Eye (tissue), 1 donor: ENCODE data around the gene KCNMB2.
"Not testable (repeated sequence)": the region's sequence is repeated elsewhere in the genome, so short reads cannot be mapped to it uniquely, and the experiment has no call there.

Experiments used
- DNase-seq: peaks from one replicate; pipeline ENCODE4 v3.0.0-alpha.2; 2015

KCNMB2 gene

DNA sequence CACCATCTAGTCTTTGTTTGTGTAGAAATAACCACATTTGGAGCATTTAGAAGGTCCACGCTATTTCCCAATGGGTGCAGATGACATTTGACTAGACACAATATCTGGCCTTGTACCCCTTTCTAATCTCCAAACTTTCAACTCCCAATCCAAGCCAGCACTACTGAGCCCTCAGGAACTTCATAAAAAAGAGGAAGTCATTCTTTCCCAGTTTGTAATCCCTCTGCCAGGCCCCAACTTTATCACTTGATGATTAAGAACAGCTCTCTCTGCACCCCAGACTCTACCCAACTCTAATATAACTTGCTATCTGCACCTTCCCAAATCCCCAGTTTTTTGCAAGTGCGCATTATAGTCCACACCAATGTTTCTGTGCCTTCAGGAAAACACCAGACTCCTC lies 170.2 kb downstream of the KCNMB2 start:
- DNase-seq = no peak

DNA sequence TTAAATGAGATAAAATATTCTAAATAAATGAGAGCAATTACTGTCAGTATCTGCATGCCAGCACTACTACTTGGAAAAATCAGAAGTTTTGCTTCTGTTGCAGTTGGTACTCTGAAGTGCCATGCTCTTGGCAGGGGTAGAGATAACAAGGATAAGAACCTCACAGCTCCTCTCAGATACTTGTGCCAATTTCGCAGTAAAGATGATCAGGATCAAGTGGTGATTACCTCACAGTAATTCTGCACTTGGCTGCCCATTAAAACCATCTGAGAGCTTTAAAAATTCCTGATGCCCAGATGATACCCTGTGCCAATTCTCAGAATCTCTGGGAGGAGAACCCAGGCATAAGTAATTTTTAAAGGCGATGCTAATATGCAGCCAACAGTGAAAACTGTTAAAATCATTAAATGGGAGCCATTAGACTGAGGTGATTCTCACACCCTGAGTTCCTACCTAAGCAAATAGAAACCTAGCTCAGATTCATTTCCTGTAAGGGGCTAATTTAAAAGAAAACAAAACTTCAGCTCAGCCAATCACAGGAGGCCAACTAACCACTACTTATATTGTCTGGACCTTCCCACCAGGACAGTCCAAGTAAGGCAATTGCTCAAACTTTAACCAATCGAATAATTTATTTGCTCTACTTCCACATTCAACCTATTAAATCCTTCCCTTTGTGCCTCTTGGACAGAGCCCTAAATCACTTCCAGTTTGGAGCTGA lies 171.2 kb downstream of the KCNMB2 start:
- no peak for DNase-seq

DNA sequence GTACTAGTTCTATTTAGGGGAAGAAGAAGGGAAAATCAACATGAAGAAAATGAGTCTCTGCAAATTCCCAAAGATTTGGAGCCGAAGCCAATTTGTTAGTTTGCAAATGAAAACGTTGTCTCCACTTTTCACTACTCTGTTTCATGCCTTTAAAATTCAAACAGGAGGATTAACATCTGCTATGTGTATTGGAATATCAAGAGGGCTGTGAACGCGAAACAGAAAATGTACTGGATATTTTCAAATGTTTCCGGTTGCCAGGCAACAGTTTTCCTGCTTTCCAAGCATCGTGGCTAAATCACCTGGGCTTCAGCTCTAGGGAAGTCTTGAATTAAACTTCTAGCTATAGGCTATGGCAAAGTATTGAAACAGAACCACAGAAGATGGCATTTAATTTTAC lies 172.8 kb downstream of the KCNMB2 start:
- DNase-seq = peak; percentile 49

DNA sequence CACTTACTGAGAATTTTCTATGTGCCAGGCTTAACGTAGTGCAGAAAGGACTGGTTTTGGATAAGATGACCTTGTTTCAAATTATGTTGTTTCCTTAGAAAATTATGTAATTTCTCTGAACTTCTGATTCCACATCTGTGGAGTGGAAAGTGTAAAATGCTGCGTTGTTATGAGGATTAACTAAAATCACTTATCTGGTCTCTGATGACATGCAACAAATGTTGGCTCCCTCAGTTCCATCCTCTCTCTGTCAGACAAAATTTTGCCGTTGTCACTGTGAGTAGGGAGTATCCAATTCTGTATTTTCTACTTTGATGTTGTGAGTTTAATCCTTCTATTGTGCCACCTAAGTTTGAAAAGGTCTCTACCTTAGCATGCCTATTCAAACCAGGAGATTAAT lies 175.5 kb downstream of the KCNMB2 start:
- no peak for DNase-seq

DNA sequence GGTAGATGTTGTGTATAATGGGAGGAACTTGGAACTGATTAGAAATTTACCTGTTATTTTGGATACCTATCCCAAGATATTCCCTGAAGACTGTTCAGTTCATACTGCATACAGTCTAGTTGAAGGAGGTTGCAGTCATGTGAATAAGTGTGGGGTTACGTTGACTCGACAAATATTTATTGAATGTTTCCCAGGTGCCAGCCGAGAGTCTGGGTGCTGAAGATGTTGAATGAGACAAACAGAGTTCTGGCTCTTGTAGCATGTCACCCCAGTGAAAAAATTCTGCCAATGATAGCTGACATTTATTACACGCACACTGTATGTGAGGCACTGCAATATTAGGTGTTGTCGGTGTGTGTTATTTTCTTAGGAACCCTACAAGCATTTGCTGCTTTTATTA lies 176.0 kb downstream of the KCNMB2 start:
- DNase-seq = no peak

DNA sequence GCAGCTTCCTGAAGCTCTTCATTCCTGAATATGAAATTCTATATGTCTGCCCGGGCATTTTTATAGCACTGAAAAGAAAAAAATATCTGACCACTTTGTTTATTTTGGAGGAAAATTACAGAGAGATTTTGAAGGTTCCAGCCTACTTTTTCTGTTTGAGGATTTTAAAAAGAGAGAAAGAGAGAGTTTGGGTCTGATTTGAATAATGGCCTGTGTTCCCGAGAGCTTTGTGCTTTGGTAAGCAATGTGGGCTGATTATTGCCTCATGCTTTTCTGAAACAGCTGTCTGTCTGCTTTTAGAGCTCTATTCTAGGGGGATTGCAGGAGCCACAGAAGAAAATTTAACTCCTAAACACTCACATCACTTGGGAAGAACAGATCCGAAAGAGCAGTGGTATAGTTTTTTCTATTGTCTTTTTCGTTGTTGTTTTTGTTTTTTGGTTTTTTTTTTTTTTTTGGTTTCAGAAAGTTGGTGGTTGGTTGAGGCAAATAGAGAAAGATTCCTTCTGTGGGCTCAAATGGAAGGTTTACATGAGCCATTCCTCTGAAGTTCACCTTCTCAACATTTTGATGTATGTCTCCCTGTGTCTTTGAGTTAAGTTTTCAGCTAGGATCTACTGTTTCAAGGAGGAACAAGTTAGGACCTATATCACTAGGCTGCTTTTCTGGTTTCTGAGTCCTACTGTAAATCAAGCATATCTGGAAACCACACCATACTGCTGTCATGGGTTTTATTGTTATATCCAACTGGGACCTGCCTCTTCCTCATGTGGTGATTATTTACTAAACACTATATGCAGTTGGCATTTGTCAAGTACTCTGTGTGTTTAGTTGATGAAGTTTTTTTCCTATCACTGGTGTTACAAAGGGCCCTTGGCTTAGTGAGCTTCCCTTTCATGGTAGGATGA lies 178.9 kb downstream of the KCNMB2 start:
- peak; percentile 60 for DNase-seq

DNA sequence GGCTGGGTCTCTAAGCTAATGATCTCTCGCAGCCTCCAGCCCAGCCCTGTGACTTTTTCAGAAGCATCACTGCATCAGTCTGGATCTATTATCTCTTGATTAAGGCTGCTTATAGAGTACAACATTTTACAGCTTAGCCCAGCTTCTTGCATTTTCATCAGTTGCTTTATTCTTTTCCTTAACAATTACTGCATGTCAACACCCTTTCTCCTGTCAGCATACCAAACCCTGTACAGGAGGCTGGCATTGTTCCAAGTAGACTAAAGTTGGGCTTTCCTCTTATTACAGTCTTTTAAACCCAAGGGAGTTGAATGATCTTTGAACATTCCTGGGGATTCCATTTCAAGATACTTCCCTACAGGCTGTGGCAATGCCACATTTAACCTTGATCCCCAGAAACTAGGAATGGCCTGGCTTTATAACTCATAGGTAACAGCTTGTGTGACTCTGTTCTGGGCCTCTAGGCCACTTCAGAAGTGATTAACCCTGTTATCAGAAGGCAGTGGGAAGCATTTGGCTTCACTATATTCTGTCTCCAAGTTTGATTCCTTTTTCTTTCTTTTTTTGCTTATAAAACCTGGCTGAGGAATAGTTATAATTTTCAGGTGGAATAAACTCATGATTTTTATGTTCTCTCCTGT lies 182.9 kb downstream of the KCNMB2 start:
- DNase-seq = peak; percentile 38

DNA sequence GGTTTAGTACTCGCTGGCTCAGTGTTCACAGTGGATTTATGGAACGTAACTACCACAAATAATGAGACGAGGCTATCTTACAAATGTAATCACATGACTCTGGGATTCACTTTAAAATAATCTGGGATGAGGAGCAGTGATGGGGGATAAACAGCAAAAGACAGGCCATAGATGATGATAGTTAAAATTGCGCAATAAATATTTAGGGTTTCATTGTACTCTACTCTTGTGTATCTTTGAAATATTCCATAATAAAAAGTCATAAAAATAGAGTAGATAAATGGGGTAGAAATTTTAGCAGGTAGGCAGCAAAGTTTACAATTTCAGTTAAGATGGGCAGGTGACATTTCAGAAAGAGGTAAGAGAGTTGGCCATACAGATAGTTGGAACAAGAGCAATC lies 196.6 kb downstream of the KCNMB2 start:
- DNase-seq = no peak

DNA sequence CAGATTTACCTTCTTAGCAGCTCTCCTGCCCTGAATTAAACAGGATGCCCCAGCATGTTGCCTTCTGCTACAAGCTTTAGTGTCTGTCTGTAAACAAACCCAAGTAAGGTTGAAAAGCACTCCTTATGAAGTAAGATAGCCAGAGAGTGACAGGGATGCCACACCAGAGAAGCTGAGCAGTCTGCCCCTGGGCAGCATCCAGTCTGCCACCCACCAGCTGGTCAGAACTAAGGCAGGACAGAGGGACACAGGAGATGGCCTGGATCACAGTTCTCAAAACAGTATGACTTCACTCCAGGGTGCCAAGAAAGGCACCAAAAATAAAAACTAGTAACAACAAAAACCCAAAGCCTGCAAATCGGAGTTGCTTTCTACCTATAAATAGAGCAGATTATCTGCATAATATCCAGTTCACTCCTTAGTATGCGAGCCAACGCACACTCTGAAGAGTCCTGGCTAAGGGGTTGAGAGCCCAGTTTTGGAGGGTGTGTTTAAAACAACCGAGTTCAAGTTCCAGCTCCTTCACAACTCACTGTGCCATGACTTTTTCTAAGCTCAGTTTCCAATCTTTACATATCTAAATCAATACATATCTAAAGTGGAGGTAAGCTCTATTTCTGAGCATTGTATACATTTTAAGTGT lies 198.9 kb downstream of the KCNMB2 start:
- DNase-seq = no peak

DNA sequence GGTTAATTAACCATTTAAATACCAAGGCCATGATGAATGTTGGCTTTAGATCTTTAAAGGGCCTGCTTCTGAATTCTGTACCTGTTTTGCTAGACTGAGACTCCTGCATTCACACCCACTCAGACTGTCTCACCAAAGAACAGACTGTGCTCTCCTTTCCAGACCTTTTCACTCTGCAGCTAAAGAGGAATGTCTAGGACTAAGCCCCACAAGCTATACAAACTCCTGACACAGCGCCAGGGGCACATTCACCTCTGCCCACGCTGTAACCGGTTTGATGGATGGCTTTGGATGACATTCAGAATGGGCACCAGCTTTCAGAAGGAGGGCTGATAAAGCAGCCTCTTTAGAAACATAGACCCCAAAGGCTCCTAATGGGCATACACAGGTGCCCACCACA lies 200.1 kb downstream of the KCNMB2 start:
- no peak for DNase-seq

DNA sequence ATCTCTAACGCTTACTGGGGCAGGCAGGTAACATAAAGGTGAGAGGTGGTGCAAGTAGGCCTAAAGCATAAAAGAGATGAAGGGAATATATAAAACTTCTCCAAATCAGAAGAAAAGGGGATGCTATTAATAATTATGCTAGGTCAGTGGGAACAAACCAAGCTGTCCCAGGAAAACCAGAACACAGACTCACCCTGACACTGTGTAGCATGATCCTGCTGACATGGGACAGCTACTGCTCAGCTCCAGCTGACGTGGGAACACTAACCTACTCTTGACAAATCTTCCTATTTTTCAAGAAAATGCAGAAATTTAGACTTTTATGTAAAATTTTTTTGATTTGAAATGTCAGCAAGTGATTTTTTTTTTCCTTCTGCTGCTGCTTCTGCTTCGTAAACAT lies 203.5 kb downstream of the KCNMB2 start:
- DNase-seq = no peak

DNA sequence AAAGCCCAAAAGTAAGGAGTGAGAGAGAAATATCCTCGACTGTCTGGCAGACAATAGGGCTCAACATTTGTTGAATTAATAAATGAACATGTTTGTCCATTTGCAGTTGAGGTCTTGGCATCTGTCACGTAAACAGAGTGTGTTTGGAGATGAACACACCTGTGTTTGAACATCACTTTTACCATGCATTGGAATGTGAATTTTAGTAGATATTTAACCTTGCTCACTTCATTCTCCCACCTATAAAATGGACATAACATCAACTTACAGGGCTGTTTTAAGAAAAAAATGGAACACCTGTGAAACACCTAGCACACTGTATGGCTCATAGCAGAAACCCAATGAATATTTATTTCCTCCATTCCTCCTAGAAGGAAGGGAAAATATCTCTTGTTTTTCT lies 204.8 kb downstream of the KCNMB2 start:
- DNase-seq = no peak

DNA sequence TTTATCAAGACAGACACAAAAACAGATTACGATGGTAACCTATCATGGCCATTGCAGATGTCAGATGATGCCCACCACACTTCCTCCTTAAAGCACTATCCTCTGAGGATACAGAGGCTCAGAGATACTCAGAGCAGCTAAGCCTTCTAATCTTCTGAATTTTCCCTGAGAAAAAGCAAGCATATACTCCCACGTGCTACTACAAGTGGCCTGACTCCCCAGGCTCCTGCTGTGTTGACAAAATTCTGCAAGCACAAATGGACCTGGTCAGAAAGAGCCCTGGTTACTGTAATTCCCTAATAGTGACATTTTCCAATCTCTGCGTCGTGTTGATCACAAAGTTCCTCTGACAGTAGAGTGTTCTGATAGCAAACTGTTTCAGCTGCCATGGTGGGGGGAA lies 207.1 kb downstream of the KCNMB2 start:
- DNase-seq = no peak

DNA sequence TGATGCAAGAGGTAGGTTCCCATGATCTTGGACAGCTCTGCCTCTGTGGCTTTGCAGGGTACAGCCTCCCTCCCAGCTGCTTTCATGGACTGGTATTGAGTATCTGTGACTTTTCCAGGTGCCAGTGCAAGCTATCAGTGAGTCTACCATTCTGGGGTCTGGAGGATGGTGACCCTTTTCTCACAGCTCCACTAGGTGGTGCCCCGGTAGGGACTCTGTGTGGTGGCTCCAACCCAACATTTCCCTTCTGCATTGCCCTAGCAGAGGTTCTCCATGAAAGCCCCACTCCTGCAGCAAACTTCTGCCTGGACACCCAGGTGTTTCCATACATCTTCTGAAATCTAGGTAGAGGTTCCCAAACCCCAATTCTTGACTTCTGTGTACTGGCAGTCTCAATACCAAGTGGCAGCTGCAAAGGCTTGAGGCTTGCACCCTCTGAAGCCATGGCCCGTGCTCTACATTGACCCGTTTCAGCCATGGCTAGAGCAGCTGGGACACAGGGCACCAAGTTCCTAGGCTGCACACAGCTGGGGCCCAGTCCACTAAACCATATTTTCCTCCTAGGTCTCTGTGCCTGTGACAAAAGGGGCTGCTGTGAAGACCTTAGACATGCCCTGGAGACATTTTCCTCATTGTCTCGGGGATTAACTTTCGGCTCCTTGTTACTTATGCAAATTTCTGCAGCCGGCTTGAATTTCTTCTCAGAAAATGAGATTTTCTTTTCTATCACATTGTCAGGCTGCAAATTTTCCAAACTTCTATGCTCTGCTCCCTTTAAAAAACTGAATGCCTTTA lies 209.8 kb downstream of the KCNMB2 start:
- not testable (repeated sequence) for DNase-seq

DNA sequence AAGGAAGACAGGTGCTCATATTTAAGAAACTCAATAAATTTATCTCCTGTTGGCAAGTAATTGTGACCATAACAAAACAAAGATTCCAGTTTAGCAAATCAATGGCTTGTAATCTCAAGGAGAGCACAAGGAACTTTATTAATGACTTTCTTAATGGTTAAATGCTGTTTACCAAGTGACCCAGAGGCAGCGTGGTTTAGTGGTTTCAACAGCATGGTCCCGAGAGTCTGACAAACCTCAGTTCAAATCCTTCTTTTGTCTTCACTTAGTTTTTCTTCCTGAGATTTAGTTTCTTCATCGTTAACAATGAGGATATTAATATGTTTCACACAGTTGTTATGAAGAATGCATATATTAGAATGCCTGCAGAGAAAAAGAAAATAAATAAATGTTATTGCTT lies 212.6 kb downstream of the KCNMB2 start:
- DNase-seq = no peak

DNA sequence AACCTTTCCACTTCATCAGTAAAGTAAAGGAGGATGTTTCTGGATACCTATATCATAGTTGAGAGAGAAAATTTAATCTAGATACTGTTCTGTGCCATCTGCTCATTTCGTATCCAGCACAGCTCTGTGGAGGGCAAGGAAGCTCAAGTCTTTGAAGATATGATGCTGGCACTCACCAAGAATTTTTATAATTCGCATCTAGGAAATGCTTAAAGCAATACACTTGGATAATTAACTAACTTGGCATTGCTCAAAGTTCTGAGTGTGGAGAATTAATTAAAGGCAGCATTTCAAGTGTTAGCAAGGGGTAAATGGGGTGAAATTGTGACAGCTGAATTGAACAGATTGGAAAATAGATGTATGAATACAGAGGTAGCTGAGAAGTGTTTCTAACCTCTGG lies 213.2 kb downstream of the KCNMB2 start:
- DNase-seq = peak; percentile 3

DNA sequence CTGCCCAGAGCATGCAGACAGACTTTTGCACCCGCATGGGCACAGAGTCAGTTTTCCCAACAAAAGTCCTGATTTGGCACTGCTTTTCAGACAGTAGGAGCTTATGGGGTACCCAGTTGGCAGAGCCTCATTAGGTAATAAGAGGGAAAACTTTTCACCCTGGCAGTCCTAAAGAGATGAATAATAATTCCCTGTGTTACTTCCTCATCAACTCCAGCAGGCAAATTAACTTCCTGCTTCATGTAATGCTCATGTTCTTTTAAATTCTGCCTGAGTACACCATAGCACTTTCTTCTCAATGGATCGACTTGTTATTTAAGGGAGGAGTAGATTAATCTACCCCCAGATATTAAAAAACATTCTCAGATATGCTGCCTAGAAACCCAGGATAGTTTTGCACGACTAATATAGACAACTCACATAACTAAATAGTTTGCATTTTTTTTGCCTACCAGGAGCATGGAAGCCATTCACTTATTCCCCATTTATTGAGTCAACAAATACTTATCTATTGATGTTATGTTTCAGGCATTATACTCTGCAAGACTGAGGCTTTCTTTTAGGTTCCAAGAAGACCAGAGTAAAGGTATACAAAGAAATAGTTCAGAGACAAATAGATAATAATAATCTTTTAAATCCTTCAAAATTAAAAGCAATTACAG lies 214.5 kb downstream of the KCNMB2 start:
- DNase-seq = no peak

DNA sequence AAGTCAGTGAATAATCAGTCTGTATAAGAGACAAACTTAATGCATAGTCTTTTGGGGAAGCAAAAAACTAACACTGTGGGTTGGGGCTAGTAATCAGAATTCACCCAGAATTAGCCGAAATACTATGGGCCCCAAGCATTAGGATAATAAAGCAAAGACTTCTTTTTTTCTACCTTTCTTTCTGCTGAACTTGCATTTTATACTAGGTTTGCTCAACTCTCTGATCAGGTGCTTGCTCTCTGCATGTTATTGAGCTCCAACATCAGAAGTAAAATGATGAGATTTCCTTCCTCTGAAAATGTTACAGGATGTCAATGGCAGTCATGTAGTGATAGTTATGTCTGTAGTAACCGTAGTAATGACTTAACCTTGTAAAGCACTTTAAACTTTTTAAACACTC lies 216.6 kb downstream of the KCNMB2 start:
- DNase-seq = no peak

DNA sequence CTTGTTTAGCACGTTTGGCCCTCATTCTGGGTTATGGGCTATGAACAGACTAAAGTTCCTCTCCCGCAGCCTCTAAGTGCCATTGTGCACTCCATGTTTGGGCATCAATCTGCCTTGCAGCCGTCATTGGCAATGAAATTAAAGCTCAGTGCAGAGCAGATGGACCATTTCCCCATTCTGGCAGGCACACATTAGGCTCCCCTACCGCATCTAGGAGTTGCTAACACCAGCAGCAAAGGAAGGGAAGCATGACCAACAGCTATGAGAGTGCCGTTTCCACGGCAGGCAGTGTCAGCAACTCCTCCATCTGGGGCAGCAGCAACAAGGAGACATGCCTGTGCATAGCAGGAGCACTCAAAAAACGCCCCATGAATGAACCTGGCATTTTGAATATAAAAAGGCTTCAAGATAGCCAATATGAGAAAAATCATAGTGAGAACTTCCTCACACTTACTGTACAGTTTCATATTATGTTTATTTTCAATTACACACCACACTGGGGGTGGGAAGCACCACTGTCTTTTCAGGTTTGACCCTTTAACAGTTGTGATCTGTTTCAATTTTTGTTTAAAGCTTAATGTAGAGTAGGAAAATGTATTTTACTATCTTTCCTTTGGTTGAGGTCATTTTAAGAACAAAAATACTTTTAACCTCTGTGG lies 218.7 kb downstream of the KCNMB2 start:
- DNase-seq = no peak

DNA sequence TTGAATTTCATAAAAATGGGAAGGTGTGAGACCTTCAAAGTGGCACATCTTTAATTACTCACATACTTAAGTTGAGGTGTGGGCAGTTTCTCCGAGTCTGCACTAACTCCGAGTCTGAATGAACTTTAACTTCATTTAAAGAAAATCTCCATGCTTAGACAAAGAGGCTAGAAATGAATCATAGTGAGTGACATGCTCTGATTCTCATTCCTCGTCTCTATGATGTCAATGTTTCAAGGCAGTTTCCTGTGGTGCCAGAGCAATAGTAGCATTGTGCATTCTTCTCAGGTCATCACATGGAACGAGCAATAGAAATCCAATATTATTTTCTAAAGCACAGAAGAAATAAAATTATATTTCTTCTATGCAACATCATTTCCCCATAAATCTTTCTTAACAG lies 224.8 kb downstream of the KCNMB2 start:
- DNase-seq = no peak

DNA sequence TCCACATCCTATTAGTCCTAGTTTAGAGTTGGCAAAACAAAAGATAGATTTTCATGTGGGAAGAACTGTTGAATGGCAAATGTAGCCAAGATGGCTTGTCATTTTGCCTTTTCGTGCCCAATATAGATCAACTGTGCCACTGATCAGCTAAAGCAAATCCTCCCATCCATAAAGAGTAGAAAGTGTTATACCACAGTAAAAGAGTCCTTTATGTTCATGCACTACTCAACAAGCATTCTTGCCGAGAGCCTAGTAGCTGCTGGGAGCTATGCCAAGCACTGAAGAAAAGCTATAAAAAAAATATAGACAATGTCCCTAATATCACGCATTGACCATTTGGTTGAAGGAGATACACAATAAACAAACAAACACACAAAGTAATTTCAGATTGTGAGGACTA lies 225.2 kb downstream of the KCNMB2 start:
- DNase-seq = no peak
